Mucosa of stomach (tissue), 1 donor: Measurements from ENCODE around the gene OSBPL2.

Experiments used
- H3K27me3 ChIP-seq: one replicate; pipeline ENCODE4 v1.7.0; 2013; ENCODE audit warnings: mild to moderate bottlenecking, low read length; ENCODE audit not compliant: control insufficient read depth, insufficient read depth
- H3K36me3 ChIP-seq: one replicate; pipeline ENCODE4 v1.7.0; 2013; ENCODE audit warnings: low read length; ENCODE audit not compliant: control insufficient read depth, insufficient read depth
- H3K4me1 ChIP-seq: one replicate; pipeline ENCODE4 v1.7.0; 2013; ENCODE audit warnings: mild to moderate bottlenecking, low read length; ENCODE audit not compliant: control insufficient read depth, insufficient read depth
- H3K4me3 ChIP-seq: one replicate; pipeline ENCODE4 v1.7.0; 2013; ENCODE audit warnings: low read length
- H3K9ac ChIP-seq: one replicate; pipeline ENCODE4 v1.7.0; 2013; ENCODE audit warnings: mild to moderate bottlenecking, low read length, moderate library complexity
- H3K9me3 ChIP-seq: one replicate; pipeline ENCODE4 v1.7.0; 2013; ENCODE audit warnings: mild to moderate bottlenecking, low read length, moderate library complexity; ENCODE audit not compliant: control insufficient read depth
- donor health status: Pancreatic carcinoma.

The OSBPL2 gene

GRCh38 chr20:62275219-62275618 lies 36.9 kb downstream of the OSBPL2 start:
- Histone ChIP-seq H3K36me3 (peaks cover 16% of the 10 kb centered on the region), H3K4me3 (no peak overlapping the region), H3K4me1 (no peaks in the 10 kb centered on the region), H3K9me3 (no peaks in the 10 kb centered on the region), H3K27me3 (no peaks in the 10 kb centered on the region), H3K9ac (no peak overlapping the region)

- Histone ChIP-seq H3K4me3 (no peak overlapping the region), H3K9ac (no peak overlapping the region), H3K9me3 (no peaks in the 10 kb centered on the region), H3K4me1 (no peaks in the 10 kb centered on the region), H3K36me3 (peaks cover 25% of the 10 kb centered on the region), H3K27me3 (no peaks in the 10 kb centered on the region)
Observed at GRCh38 chr20:62276439-62276838, 38.1 kb downstream of the OSBPL2 start.

DNA sequence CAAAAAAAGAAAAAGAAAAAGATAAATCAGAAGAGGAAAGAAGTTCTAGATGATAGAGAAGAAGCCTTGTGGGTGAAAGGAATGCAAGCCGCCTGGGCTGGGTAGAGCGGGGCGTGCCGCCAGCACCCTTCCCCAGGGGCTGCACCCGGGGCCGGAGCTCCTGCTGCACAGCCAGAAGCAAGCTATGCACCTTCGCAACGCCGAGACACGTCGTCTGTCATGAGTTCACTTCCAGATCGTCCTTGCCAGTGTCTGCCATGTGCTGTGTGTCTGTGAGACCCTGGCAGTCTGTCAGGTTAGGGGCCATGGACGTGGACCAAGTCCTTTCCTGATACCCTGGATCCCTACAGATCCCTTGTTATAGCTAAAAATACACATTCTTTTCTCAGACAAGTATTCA lies 38.9 kb downstream of the OSBPL2 start:
- Histone ChIP-seq H3K9me3 (no peaks in the 10 kb centered on the region), H3K27me3 (no peaks in the 10 kb centered on the region), H3K4me1 (no peaks in the 10 kb centered on the region), H3K4me3 (no peak overlapping the region), H3K36me3 (peaks cover 21% of the 10 kb centered on the region), H3K9ac (no peak overlapping the region)

- no peak overlapping the region for H3K9ac ChIP-seq
- H3K4me3 ChIP-seq = no peak overlapping the region
- H3K4me1 ChIP-seq = no peaks in the 10 kb centered on the region
- H3K9me3 ChIP-seq = no peaks in the 10 kb centered on the region
- no peaks in the 10 kb centered on the region for H3K27me3 ChIP-seq
- H3K36me3 ChIP-seq = peaks cover 9% of the 10 kb centered on the region
Observed at GRCh38 chr20:62280303-62280702, 42.0 kb downstream of the OSBPL2 start.

DNA sequence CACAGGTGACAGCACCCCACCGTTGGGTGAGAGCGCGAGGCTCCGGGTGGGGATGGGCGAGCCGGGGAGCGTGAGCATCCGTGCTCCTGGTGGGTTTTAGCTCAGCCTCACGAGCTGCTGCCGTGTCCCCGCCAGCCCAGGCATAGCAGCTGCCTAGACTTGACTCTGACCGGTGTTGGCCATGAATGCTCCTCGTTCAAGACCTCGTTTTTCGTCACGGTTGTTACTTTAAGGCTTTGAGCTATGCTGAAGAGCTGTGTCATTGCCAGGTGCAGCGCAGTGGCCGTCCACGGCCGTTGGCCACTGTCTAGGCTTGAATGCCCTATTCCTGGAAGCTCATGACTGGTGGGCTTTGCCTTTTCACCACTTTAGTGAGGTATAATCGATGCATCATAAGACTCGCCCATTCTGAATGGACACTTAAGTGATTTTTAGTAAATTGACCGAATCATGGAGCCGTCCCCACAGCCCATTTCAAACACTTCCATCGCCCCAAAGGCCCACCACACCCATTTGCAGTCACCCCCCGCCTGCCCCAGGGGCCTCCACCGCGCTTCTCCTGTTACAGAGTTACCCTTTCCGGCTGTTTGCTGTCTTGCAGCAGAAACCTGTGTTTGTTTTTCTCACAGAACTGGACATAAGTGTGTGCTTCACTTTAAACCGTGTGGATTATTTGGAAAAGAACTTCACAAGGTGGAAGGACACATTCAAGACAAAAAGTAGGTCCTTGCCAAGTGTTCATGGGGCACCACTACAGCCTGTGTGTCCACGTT lies 43.0 kb downstream of the OSBPL2 start:
- Histone ChIP-seq H3K9ac (no peak overlapping the region), H3K4me1 (no peaks in the 10 kb centered on the region), H3K4me3 (no peak overlapping the region), H3K9me3 (no peaks in the 10 kb centered on the region), H3K36me3 (peaks cover 9% of the 10 kb centered on the region), H3K27me3 (no peaks in the 10 kb centered on the region)

DNA sequence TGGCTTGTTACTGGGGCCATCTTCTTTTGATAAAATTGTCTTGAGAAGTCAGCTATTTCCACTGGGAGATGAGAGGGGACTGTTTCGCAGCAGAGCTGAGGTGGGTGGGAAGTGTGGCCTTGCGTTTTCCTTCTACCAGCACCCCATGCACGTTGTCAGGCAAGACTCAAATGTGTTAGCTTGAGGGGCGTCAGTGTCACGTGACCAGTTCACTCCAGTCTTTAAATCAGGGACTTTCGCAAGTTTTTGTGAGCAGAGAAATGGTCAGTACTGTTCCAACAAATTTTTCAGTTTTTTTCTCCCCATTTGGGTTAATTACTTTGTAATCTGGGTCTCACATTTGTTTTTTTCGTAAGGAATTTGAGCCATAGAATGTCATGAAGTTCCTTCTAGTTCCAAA lies 43.8 kb downstream of the OSBPL2 start:
- peaks cover 9% of the 10 kb centered on the region for H3K36me3 ChIP-seq
- H3K9ac ChIP-seq = no peak overlapping the region
- H3K4me1 ChIP-seq = no peaks in the 10 kb centered on the region
- H3K9me3 ChIP-seq = no peaks in the 10 kb centered on the region
- H3K27me3 ChIP-seq = no peaks in the 10 kb centered on the region
- H3K4me3 ChIP-seq = no peak overlapping the region

DNA sequence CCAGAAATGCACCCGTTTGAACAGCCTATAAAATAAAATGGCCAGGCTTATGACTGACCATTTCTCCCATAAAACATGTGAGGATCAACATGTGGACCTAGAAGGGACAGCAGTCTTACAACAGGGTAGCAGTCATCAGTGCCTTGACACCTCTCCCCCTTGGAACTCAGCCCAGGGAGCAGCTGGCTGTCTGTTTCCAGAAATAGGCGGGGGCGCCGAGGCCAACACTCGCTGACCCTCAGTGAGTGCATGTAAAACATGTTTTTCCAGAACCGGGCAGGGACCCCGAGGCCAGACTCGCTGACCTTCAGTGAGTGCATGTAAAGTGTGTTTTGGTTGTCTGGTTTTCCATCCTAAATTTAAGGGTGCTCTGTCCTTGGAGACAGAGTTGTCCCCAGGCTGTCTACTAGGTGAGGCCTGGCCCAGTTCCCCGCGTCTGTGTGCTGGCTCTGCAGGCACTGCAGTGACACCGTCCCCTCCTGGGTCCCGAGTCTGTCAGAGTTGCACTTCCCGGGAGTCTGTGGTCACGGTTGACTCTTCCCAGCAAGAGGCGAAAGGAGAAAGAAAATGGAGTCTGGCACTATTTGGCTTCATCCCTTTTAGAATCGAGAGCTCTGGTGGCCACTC lies 44.7 kb downstream of the OSBPL2 start:
- Histone ChIP-seq H3K4me3 (no peak overlapping the region), H3K27me3 (no peaks in the 10 kb centered on the region), H3K9me3 (no peaks in the 10 kb centered on the region), H3K36me3 (peaks cover 9% of the 10 kb centered on the region), H3K4me1 (peaks cover 2% of the 10 kb centered on the region), H3K9ac (no peak overlapping the region)

DNA sequence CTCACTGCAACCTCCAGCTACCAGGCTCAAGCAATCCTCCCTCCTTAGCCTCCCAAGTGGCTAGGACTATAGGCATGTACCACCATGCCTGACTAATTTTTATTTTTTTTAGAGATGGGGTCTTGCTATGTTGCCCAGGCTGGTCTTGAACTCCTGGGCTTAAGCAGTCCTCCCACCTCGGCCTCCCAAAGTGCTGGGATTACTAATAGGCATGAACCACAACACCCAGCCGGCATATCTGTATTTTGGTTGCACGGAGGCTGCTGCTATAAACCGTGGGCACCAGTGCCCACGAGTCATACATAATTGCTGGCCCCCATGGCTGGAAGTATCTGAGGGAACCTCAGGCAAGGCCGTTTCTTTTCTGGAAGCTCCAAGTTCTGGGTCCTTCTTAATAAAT lies 46.1 kb downstream of the OSBPL2 start:
- Histone ChIP-seq H3K27me3 (no peaks in the 10 kb centered on the region), H3K9ac (no peak overlapping the region), H3K4me3 (no peak overlapping the region), H3K36me3 (peaks cover 9% of the 10 kb centered on the region), H3K4me1 (peaks cover 3% of the 10 kb centered on the region), H3K9me3 (no peaks in the 10 kb centered on the region)

DNA sequence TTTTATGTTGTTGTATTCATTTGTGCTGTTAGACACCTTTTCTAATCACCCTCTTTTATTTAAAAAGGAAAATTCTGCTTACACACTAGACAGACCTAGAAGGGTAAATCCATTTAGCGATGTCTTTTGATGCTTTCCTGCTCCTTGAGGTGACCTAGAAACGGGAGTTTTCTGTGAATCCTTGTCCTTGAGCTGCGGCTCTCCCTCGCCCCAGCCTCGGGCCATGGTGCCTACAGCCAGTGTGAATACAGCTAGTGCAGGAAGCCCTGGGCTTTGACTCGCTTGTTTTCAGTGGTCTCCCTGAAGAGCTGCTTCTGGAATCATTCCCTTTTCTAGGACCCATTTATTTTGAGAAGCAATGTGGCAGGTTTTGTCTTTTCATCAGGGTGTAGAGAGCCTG lies 46.8 kb downstream of the OSBPL2 start:
- no peak overlapping the region for H3K9ac ChIP-seq
- no peaks in the 10 kb centered on the region for H3K27me3 ChIP-seq
- H3K36me3 ChIP-seq = peaks cover 9% of the 10 kb centered on the region
- H3K4me1 ChIP-seq = peaks cover 3% of the 10 kb centered on the region
- no peaks in the 10 kb centered on the region for H3K9me3 ChIP-seq
- no peak overlapping the region for H3K4me3 ChIP-seq

DNA sequence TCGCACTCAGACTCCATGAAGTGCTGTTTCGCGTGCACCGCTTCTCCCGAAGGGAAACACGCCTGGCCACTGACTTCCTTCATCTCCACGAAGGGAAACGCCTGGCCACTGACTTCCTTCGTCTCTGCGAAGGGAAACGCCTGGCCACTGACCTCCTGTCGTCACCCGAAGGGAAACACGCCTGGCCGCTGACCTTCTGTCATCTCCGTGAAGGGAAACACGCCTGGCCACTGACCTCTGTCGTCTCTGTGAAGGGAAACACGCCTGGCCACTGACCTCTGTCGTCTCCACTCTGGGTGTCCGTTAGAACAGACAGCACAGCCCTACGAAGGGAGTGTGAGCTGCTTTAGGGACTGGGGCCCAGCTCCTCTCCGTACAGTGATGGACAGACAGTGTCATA lies 47.4 kb downstream of the OSBPL2 start:
- no peak overlapping the region for H3K4me3 ChIP-seq
- peaks cover 8% of the 10 kb centered on the region for H3K36me3 ChIP-seq
- H3K4me1 ChIP-seq = peaks cover 3% of the 10 kb centered on the region

DNA sequence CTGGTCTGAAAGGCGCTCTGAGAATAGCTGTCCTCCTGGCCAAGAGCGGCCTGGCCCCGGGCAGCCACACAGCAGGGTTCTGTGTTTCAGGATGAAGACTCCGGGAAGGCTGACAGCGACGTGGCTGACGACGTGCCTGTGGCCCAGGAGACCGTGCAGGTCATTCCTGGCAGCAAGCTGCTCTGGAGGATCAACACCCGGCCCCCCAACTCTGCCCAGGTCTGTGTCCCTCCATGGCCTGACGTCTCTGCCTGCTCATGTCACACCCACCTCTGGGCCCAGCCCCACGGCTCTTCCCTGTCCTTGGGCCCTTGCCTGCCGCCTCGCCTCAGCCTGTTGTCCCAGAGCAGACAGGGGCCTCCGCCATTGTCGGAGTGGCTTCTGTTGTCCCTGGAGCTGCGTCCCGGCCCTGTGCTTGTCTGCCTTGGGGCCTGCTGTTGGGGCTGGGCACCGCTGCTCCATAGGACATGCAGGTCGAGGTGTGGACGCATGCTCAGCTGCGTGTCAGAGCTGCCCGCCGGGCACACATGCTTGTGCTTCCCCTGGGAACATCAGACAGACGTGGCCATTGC lies 48.3 kb downstream of the OSBPL2 start:
- no peaks in the 10 kb centered on the region for H3K36me3 ChIP-seq
- no peak overlapping the region for H3K9ac ChIP-seq
- no peaks in the 10 kb centered on the region for H3K27me3 ChIP-seq

More for the DNA sequence above, 47.4 kb downstream of the OSBPL2 start:
- H3K27me3 ChIP-seq = no peaks in the 10 kb centered on the region
- H3K9ac ChIP-seq = no peak overlapping the region
- H3K9me3 ChIP-seq = no peaks in the 10 kb centered on the region

DNA sequence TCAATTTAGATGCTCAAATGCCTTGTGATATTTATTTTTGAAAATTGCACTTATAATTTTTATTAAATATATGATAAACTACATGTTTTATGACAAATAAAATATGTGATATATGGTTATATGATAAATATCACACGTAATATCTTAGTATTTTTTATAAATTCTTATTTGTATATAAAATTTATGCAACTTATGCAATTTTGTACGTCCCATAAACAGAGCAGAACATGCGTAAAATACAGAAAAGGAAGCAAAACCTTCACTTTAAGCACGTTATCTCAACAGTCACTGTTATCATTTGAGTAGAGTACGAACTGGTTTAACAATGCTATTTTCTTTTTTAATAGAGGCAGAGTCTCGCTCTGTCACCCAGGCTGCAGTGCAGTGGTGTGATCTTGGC lies 48.8 kb downstream of the OSBPL2 start:
- Histone ChIP-seq H3K9ac (no peak overlapping the region), H3K4me1 (peaks cover 3% of the 10 kb centered on the region), H3K36me3 (no peaks in the 10 kb centered on the region), H3K9me3 (no peaks in the 10 kb centered on the region), H3K4me3 (no peak overlapping the region), H3K27me3 (no peaks in the 10 kb centered on the region)

More for the DNA sequence above, 48.3 kb downstream of the OSBPL2 start:
- no peak overlapping the region for H3K4me3 ChIP-seq
- H3K9me3 ChIP-seq = no peaks in the 10 kb centered on the region
- peaks cover 3% of the 10 kb centered on the region for H3K4me1 ChIP-seq
